ENCODE results near the gene C17orf67. TPM values are rescaled to one million over a fixed set of nuclear protein-coding genes. Genes with fewer than 3 reads are reported as not detected.

C17orf67 gene
- total and polyA plus RNA-seq, 2 of the 13 experiments (the other 11 are each of a cell fraction or from before 2014, with no cell fraction given): 0.41 to 0.86 TPM

DNA sequence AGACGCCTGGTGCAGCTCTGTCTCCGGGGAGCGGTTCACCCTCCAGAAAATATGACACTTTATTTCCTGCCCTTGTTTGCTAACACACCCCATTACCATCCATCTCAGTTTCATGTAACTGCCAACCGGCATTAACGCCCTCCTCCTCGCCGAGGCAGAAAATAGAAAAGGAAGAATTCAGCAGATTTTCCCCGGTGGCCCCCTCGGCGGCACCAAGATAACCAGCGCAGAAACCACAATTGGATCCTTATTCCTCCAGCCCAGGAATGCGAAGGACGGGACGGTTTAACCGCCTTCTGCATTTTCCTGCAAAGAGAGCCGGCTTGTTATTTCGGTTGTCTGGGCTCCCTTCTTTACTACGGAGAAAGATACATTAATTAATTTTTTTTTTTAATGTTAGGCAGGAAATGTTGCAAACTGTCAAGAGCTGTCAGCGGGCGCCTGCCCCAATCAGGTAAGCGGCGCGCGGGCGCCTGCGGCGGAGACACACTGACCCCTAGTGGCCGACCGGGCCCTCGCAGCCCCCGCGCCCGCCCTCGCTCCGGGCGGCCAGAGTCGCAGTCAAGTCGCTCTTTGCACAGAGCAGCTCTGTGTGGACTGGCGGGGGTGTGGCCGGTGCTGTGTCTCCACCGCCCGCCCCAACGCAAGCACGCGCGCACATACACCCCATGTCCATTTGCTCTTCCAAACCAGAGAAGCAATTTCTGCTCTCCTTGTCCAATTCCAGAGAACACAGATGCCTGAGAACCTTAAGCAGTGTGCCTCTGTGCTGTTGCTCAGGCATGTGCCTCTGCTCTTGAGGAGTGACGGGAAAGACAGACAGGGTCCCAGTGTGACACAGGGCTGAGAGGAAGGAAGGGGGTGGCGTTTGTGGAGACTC is 53.6 kb downstream of the C17orf67 start (continued):
- TF ChIP-seq, protein P1, sequence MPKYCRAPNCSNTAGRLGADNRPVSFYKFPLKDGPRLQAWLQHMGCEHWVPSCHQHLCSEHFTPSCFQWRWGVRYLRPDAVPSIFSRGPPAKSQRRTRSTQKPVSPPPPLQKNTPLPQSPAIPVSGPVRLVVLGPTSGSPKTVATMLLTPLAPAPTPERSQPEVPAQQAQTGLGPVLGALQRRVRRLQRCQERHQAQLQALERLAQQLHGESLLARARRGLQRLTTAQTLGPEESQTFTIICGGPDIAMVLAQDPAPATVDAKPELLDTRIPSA (CRISPR knock-in tag; IDR thresholded peaks at IDR 0.05; ENCODE audit: borderline replicate concordance): no peak
- TF ChIP-seq, protein P2, sequence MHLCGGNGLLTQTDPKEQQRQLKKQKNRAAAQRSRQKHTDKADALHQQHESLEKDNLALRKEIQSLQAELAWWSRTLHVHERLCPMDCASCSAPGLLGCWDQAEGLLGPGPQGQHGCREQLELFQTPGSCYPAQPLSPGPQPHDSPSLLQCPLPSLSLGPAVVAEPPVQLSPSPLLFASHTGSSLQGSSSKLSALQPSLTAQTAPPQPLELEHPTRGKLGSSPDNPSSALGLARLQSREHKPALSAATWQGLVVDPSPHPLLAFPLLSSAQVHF (CRISPR knock-in tag; IDR thresholded peaks at IDR 0.05): no peak
- TF ChIP-seq CHD2 (IDR thresholded peaks at IDR 0.05; ENCODE audit: low read depth, low read length): no peak
- TF ChIP-seq, protein P3, sequence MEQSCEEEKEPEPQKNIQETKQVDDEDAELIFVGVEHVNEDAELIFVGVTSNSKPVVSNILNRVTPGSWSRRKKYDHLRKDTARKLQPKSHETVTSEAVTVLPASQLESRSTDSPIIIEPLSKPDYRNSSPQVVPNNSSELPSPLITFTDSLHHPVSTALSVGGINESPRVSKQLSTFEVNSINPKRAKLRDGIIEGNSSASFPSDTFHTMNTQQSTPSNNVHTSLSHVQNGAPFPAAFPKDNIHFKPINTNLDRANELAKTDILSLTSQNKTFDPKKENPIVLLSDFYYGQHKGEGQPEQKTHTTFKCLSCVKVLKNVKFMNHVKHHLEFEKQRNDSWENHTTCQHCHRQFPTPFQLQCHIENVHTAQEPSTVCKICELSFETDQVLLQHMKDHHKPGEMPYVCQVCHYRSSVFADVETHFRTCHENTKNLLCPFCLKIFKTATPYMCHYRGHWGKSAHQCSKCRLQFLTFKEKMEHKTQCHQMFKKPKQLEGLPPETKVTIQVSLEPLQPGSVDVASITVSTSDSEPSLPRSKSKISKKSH (CRISPR knock-in tag; IDR thresholded peaks at IDR 0.05; ENCODE audit: borderline replicate concordance): 0 out of 2 replicates have a peak, but pooled peaks have one; percentile 52
- TF ChIP-seq ZNF562 (CRISPR knock-in tag; IDR thresholded peaks at IDR 0.05; ENCODE audit: borderline replicate concordance): no peak
- no peak for TF ChIP-seq ZKSCAN5 (CRISPR knock-in tag; IDR thresholded peaks at IDR 0.05)
- peak; percentile 83; the same call in 1 of the 2 replicates for TF ChIP-seq NFKB2 (CRISPR knock-in tag; IDR thresholded peaks at IDR 0.05; ENCODE audit: borderline replicate concordance)
- TF ChIP-seq, protein P4, sequence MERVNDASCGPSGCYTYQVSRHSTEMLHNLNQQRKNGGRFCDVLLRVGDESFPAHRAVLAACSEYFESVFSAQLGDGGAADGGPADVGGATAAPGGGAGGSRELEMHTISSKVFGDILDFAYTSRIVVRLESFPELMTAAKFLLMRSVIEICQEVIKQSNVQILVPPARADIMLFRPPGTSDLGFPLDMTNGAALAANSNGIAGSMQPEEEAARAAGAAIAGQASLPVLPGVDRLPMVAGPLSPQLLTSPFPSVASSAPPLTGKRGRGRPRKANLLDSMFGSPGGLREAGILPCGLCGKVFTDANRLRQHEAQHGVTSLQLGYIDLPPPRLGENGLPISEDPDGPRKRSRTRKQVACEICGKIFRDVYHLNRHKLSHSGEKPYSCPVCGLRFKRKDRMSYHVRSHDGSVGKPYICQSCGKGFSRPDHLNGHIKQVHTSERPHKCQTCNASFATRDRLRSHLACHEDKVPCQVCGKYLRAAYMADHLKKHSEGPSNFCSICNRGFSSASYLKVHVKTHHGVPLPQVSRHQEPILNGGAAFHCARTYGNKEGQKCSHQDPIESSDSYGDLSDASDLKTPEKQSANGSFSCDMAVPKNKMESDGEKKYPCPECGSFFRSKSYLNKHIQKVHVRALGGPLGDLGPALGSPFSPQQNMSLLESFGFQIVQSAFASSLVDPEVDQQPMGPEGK (CRISPR knock-in tag; IDR thresholded peaks at IDR 0.05): peak; percentile 89
- no peak for TF ChIP-seq RORA (CRISPR knock-in tag; IDR thresholded peaks at IDR 0.05)
- TF ChIP-seq SYNCRIP (IDR thresholded peaks at IDR 0.05; ENCODE audit: insufficient read depth, low read depth, low read length): no peak
- no peak for TF ChIP-seq ZNF337 (CRISPR knock-in tag; IDR thresholded peaks at IDR 0.05; ENCODE audit: borderline replicate concordance, low read depth)
- TF ChIP-seq, protein P5, sequence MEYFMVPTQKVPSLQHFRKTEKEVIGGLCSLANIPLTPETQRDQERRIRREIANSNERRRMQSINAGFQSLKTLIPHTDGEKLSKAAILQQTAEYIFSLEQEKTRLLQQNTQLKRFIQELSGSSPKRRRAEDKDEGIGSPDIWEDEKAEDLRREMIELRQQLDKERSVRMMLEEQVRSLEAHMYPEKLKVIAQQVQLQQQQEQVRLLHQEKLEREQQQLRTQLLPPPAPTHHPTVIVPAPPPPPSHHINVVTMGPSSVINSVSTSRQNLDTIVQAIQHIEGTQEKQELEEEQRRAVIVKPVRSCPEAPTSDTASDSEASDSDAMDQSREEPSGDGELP (IDR thresholded peaks at IDR 0.05; ENCODE audit: borderline replicate concordance, low read depth): no peak
- no peak for TF ChIP-seq PRMT3 (CRISPR knock-in tag; IDR thresholded peaks at IDR 0.05; ENCODE audit: borderline replicate concordance, low read depth)
- TF ChIP-seq FOSL2 (CRISPR knock-in tag; IDR thresholded peaks at IDR 0.05): peak; percentile 24; the same call in 1 of the 2 replicates
- peak; percentile 74 for TF ChIP-seq TARDBP (CRISPR knock-in tag; IDR thresholded peaks at IDR 0.05)
- TF ChIP-seq KDM5B (CRISPR knock-in tag; IDR thresholded peaks at IDR 0.05; ENCODE audit: borderline replicate concordance): peak; percentile 70; the same call in 1 of the 2 replicates
- TF ChIP-seq ZNF256 (CRISPR knock-in tag; conservative IDR thresholded peaks at IDR 0.05): no peak
- TF ChIP-seq, protein P6, sequence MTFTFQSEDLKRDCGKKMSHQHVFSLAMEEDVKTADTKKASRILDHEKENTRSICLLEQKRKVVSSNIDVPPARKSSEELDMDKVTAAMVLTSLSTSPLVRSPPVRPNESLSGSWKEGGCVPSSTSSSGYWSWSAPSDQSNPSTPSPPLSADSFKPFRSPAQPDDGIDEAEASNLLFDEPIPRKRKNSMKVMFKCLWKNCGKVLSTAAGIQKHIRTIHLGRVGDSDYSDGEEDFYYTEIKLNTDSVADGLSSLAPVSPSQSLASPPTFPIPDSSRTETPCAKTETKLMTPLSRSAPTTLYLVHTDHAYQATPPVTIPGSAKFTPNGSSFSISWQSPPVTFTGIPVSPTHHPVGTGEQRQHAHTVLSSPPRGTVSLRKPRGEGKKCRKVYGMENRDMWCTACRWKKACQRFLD (CRISPR knock-in tag; IDR thresholded peaks at IDR 0.05; ENCODE audit: borderline replicate concordance): no peak
- no peak for TF ChIP-seq ATF7-NPFF (CRISPR knock-in tag; IDR thresholded peaks at IDR 0.05; ENCODE audit: low read depth)
- TF ChIP-seq ZSCAN31 (CRISPR knock-in tag; IDR thresholded peaks at IDR 0.05; ENCODE audit: low read depth): peak; percentile 85
